Right ventricle myocardium superior (tissue), 1 donor: ENCODE results near the gene NPHS1. TPM values are rescaled to one million over a fixed set of nuclear protein-coding genes. Genes with fewer than 3 reads are reported as not detected.
A peak's percentile ranks its signal among the peaks of the same experiment; 100 is the strongest.

Source experiments
- ATAC-seq: fragments of 200-7000 bp; cut with Tn5 transposase; one replicate; pipeline ENCODE4 v1.9.1; 2020; ENCODE audit warnings: mild to moderate bottlenecking; ENCODE audit not compliant: poor library complexity
- DNase-seq: peaks from one replicate; pipeline ENCODE4 v3.0.0-alpha.2; 2020
- intact Hi-C: fragments of 100-400 bp; cut with DNase I; formaldehyde crosslinking; loops from one replicate; pipeline ENCODE4 v1.11.2; 2022
- total RNA-seq: library from RNA; stranded (reverse); fragmentation: NEBNext Ultra II Directional; extraction: Animal tissue kit (Norgen Biotek cat#: 25700); gene quantifications from one replicate; pipeline ENCODE4 v1.2.1, GENCODE V29; 2021
- donor health status: DM: no; HTN: yes; CAD: no; lungs with severe emphysema.

NPHS1 gene
- total RNA-seq, 1 donor from 2014 or later, result not detected

DNA sequence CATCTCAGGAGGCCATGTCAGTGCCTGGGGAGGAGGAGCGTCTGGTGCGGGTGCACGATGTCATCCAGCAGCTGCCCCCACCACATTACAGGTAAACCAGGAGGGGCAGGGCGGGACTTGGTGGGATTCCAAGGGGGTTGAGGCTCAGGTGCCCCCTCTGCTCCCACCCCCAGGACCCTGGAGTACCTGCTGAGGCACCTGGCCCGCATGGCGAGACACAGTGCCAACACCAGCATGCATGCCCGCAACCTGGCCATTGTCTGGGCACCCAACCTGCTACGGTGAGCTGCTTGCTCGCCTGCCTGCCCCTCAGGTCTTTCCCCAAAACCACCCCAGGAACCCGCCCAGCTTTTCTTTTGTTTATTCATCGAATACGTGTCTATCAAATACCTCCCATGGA, 69.7 kb downstream of the NPHS1 start:
- ATAC-seq (no peak), DNase-seq (peak; percentile 20)
- intact Hi-C loops, result no loop called here

DNA sequence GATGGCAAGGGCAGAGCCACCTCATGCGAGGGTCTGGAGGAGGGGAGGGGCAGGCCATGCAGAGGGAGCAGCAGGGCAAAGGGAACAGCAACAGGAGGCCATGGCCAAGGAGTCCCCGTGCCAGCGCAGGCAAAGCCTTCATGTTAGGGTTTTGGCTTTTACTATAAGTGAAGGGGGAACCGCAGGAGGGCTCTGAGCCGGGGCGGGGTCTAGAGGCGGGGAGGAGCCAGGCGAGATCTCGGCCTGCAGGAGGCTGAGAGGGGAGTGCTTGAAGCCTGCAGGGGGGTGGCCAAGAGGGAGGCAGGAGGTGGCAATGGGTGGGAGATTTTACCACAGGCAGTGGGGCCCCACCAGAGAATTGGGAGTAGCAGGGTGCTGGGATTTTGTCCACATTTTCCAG, 70.7 kb downstream of the NPHS1 start:
- peak; percentile 16 for DNase-seq
- intact Hi-C loops, result no loop called here
- no peak for ATAC-seq

DNA sequence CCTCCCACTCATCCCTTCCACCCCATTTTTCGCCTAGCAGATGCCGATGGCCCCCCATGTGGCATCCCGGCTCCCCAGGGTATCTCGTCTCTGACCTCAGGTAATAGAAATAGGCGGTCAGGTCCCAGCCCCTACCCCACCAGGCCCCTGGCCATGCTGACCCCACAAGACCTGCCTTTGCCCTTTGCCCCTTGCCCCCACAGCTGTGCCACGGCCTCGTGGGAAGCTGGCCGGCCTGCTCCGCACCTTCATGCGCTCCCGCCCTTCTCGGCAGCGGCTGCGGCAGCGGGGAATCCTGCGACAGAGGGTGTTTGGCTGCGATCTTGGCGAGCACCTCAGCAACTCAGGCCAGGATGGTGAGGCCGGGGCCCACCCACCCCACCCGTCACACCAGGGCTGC, 71.6 kb downstream of the NPHS1 start:
- DNase-seq, result no peak
- intact Hi-C loops, result no loop called here
- ATAC-seq, result no peak

DNA sequence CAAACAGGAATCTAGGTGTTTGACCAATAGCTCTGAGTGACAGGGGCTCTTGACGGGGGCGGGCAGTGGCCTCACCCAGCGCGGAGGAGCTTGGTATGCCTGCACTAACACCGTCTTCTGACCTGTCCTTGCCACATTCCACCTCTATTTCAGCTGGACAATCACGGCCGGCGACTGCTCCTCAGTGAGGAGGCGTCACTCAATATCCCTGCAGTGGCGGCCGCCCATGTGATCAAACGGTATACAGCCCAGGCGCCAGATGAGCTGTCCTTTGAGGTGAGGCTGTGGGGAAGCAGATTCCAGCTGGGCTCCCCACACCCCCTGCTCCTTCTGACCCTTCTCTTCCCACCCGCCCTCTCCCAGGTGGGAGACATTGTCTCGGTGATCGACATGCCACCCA, 72.2 kb downstream of the NPHS1 start:
- intact Hi-C loops, result no loop called here
- DNase-seq (peak; percentile 32), ATAC-seq (no peak)

DNA sequence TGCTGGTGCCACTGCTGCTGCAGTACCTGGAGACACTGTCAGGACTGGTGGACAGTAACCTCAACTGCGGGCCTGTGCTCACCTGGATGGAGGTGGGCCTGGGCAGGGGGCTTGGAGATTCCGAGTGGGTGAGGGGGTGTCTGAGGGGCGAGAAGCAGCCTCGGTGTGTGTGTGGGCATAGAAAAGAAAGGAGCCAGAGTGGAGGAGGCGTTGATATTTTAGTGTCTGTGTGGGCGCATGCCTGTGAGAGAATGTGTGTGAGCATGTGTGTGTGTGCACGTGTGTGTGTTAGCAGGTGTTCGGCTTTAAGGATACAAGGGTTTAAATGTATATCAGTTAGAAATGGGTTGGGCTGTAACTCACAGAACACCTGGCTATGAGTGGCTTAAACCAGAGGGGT, 73.3 kb downstream of the NPHS1 start:
- ATAC-seq (no peak), DNase-seq (no peak)
- intact Hi-C loops, result no loop called here

DNA sequence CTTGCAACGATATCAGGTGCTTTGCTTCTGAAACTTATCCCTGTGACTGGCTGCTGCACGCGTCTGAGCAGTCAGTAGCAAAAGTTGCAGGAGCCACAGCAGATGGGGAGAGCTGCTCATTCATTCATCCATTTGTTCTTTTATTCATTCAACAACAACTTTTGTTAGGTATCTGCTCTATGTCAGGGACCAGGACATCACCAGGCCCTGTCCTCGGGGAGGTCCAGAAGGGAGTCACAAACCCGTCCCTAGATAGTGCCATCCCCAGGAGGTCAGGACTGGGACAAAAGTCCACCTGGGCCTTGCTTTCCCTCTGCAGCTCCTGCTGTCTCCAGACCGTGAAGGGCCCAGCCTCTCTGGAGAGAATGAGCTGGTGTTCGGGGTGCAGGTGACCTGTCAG, 74.3 kb downstream of the NPHS1 start:
- DNase-seq (peak; percentile 6), ATAC-seq (no peak)
- intact Hi-C loops, result no loop called here

DNA sequence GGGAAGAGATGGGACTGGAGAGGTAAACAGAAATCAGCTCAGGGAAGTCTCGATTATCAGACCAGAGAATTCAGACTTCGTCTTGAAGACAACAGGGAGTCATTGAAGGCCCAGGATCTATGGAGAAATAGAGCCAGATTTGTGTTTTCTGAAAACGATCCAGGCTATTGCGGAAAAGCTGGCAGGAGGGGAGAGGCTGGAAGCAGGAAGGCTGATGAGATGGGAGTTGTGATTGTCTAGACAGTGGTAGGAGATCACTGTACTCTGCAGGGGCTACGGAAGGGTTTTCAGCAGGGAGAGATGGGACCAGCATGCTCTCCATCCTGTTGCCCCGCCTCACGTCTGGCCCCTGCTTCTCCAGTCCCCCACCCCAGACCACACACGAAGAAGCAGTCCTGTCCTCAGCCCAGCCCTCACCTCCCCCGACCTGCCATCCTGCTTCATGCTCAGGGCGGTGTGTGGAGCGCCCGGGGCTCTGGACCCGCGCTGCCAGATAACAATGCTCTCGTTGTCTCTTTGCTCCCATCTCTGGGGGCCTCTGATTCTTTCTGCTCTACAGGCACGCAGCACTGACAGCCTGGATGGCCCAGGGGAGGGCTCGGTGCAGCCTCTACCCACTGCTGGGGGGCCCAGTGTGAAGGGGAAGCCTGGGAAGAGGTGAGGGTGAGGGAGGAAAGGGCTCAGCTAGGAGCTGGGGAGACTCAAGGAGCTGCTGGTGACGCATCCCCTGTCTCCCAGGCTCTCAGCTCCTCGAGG, 75.0 kb downstream of the NPHS1 start:
- intact Hi-C loops, result no loop called here
- ATAC-seq (no peak), DNase-seq (peak; percentile 30)

DNA sequence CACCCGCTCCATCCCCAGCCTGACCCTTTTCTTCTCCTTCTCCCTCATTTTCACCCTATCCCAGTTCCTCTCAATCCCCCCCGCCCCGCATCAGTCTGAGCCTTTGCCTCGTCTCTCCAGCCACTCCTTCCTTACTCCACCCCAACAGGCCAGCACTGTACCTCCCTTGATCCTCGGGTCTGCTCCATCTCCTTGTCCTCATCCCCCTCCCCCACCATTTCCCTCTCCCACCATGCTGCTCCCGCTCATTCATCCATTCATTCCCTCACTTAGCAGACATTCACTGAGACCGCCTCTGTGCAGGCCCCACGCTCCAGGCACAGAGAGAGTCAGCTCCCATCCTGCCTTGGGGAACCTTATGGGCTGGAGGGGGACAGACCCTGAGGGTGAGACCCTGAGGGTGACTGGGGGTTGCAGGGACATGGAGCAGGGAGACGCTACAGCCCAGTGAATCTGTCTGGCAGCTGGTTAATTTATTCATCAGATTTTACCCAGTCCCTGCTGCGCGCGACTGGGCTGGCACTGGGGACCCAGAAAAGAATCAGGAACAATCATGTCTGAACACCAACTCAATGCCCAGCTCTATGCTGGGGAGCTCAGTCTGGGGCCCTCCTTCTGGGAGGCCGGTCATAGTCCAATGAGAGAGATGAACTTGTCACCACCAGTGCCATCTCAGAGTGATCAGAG, 76.1 kb downstream of the NPHS1 start:
- ATAC-seq (no peak), DNase-seq (no peak)
- intact Hi-C loops, result no loop called here

Other genes starting within 250 kb of the NPHS1 start
- 3.3 TPM for gene HAUS5, start 239.8 kb downstream of the NPHS1 start, total RNA-seq
- gene RBM42, start 223.5 kb downstream of the NPHS1 start, total RNA-seq, result 48.9 TPM
- 0.32 TPM for gene ETV2, start 210.8 kb downstream of the NPHS1 start, total RNA-seq
- gene COX6B1, start 204.2 kb downstream of the NPHS1 start, total RNA-seq, result 1,337 TPM
- gene UPK1A, start 186.0 kb downstream of the NPHS1 start, total RNA-seq, result not detected
- gene ZBTB32, start 147.9 kb downstream of the NPHS1 start, total RNA-seq, result not detected
- 16.3 TPM for gene KMT2B, start 134.5 kb downstream of the NPHS1 start, total RNA-seq
- 2.9 TPM for gene IGFLR1, start 110.1 kb downstream of the NPHS1 start, total RNA-seq
- gene U2AF1L4, start 107.1 kb downstream of the NPHS1 start, total RNA-seq, result 22.6 TPM
- 40.7 TPM for gene PSENEN, start 106.9 kb downstream of the NPHS1 start, total RNA-seq
- 5.2 TPM for gene LIN37, start 103.9 kb downstream of the NPHS1 start, total RNA-seq
- gene HSPB6, start 95.5 kb downstream of the NPHS1 start, total RNA-seq, result 570 TPM
- 5.9 TPM for gene PROSER3, start 94.3 kb downstream of the NPHS1 start, total RNA-seq
- gene ARHGAP33, start 76.9 kb downstream of the NPHS1 start, total RNA-seq, result 3.0 TPM
- gene PRODH2, start 39.7 kb downstream of the NPHS1 start, total RNA-seq, result not detected
- gene KIRREL2, start 4.4 kb upstream of the NPHS1 start, total RNA-seq, result not detected
- gene APLP1, start 16.1 kb upstream of the NPHS1 start, total RNA-seq, result 17.8 TPM
- 2.6 TPM for gene NFKBID, start 48.0 kb upstream of the NPHS1 start, total RNA-seq
- gene HCST, start 50.0 kb upstream of the NPHS1 start, total RNA-seq, result 4.1 TPM
- 28.3 TPM for gene TYROBP, start 55.8 kb upstream of the NPHS1 start, total RNA-seq
- gene LRFN3, start 83.9 kb upstream of the NPHS1 start, total RNA-seq, result 6.1 TPM
- gene SDHAF1, start 142.7 kb upstream of the NPHS1 start, total RNA-seq, result 10.2 TPM
- 0.30 TPM for gene SYNE4, start 156.3 kb upstream of the NPHS1 start, total RNA-seq
- gene ALKBH6, start 161.7 kb upstream of the NPHS1 start, total RNA-seq, result 9.4 TPM
- 4.1 TPM for gene CLIP3, start 180.4 kb upstream of the NPHS1 start, total RNA-seq
- 4.2 TPM for gene THAP8, start 201.8 kb upstream of the NPHS1 start, total RNA-seq
- 28.3 TPM for gene WDR62, start 202.4 kb upstream of the NPHS1 start, total RNA-seq